ENCODE results near the gene RWDD3.

The RWDD3 gene, protein sequence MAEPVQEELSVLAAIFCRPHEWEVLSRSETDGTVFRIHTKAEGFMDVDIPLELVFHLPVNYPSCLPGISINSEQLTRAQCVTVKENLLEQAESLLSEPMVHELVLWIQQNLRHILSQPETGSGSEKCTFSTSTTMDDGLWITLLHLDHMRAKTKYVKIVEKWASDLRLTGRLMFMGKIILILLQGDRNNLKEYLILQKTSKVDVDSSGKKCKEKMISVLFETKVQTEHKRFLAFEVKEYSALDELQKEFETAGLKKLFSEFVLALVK

GRCh38 chr1:95233737-95234500 is at the start of gene RWDD3:
Gene RWDD3 (plus strand): TSS chr1:95234210. CDS start chr1:95234231, 21 bp downstream.
- DNase-seq: peak; percentile 69 to 82

- DNase-seq: no peak
Measured at GRCh38 chr1:95186149-95186548, 47.9 kb upstream of the RWDD3 start.

DNA sequence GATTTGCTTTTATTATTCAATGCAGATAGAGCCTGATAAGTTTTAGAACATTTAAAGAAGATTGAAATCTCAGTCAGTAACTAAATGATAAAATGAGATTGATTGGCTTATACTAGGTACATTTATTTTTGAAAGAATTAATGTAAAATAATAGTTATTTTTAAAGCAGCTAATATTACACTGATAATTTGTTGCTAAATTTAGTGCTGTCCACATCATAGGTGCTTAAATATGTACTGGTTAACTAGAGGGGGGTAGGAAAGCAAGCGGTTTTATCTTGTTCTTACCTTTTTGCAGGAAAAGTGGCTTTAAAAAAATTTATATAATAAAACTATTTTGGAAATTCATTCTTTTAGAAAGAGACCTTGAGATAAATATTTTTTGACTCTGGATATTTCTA is 40.4 kb upstream of the RWDD3 start:
- DNase-seq: no peak

GRCh38 chr1:95195046-95195445 is 39.0 kb upstream of the RWDD3 start:
- DNase-seq: no peak

DNA sequence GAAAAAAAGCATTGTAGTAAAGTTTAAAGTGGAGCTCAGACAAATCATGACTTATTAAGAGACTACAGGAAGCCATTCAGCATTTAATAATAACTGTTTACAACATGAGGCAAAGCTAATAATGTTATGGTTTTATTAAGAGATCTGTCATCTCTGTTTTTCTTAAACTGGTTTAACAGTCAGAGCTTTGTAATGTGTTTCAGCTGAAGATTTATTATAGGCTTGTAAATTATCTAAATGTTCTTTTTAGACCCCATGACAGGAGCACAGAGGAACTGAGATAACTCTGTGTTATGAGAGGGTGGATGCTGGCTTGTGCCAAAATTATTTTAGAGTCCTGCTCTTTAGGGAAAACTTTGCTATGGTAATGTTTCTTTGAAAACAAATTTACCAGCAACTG is 38.0 kb upstream of the RWDD3 start:
- DNase-seq: no peak

DNA sequence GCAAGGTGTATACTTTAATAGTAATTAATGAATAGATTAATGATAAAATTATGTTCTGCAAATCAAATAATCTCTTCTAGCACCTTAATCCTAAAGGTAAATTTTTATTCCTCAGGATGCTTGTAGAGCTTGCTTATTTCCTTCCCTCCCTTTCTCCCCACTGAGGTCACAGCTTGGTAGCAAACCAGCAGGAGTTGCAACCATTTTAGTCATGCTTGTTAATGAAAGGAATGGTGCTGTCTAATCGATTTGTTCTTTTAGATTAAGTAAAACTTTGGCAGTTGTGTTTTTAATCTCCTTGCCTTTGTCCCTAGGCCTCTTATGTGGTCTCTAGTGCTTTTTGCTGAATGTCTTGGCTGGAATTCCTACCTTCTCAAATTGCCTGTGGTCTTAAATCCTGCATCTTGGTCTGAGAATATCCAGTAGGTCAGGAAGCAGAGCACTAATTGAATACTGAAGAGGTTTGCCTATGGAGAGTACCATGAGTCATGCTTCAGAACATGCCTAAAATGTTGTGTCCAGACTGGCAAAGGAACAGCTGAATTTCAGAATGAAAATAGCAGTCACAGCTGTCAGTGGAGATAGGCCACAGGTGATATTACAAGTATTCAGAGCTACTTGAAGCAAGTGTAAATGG is 36.3 kb upstream of the RWDD3 start:
- no peak for DNase-seq

GRCh38 chr1:95201905-95202304 is 32.1 kb upstream of the RWDD3 start:
- no peak for DNase-seq

DNA sequence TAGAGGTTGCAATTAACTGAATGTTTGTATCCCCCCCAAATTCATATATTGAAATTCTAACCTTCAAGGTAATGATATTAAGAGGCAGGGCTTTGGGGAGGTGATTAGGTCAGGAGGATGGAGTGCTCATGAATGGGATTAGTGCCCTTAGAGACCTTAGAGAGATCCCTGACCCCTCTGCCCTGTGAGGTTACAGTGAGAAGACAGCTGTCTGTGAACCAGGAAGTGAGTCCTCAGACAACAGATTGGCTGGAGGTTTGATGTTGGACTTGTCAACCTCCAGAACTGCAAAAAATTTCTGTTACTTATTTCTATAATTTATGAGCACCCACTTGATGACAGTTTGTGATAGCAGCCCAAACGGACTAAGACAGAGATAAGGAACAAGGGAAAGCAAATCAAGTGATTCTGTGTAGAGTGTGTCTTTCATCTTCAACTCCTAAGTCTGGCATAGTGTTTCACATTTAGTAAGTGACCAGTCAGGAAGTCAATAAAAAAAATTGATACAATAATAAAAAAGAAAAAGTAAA is 30.0 kb upstream of the RWDD3 start:
- no peak for DNase-seq

GRCh38 chr1:95206514-95206913 is 27.5 kb upstream of the RWDD3 start:
- no peak for DNase-seq

- no peak for DNase-seq
Measured at GRCh38 chr1:95207223-95207935, 26.6 kb upstream of the RWDD3 start.

DNA sequence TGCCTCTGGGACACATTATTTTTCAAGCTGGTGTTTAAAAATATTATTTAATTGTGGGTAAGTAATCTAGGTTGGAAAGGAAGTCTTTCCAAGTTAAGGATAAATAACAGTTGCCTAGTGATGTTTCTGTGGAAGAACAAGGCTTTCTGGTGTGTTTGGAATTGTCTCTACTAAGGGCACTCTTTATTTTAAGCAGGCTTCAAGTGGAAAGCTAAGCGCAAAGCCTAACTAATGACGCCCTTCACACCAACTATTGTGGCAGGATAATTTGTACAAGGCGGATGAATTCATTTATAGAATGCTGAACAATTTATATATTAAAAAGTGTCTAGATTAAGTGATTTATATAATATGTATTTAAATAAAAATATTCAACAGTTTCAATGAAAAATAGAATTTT is 25.1 kb upstream of the RWDD3 start:
- DNase-seq: no peak

DNA sequence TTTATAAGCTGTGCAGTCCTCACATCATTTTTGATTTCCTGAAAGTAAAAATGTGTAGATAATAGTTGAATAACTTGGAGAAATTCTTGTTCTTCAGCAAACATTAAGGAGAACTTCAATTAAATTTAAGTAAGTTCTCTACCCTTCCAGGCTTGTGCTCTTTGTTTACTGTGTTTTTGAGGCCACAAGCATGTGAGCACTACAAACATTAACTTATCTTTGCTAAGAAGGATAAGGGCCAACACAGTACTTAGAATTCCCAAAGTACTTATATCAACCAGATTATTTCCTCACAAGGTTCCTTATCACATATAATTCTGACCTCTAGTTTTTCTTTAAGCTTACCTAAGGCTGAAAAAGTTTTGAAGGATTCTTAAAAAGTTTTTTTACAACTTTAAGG is 24.7 kb upstream of the RWDD3 start:
- DNase-seq: no peak

GRCh38 chr1:95216292-95216990 is 17.6 kb upstream of the RWDD3 start:
- DNase-seq: no peak

DNA sequence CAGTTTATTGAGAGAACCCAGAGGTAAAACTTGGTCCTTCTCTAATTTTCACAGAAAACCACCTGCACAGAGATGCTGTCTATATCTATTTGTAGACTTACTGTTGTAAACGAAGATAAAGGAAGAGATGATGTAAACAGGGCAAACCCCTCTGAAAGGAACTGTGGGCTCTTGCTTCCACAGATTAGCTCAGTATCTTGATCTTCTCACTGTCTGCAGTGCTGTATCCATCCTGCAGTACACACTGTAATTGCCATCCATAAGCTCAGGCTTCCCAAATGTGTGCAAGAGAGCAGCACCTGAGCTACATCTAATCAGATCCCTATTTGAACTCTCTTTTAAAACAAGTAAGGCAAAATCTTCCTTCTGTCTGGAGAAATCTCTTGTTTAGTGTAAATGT is 16.6 kb upstream of the RWDD3 start:
- DNase-seq: no peak

- no peak for DNase-seq
Measured at GRCh38 chr1:95219407-95219806, 14.6 kb upstream of the RWDD3 start.

GRCh38 chr1:95221306-95221705 is 12.7 kb upstream of the RWDD3 start:
- DNase-seq: no peak

- DNase-seq: no peak
Measured at GRCh38 chr1:95222629-95223028, 11.4 kb upstream of the RWDD3 start.

DNA sequence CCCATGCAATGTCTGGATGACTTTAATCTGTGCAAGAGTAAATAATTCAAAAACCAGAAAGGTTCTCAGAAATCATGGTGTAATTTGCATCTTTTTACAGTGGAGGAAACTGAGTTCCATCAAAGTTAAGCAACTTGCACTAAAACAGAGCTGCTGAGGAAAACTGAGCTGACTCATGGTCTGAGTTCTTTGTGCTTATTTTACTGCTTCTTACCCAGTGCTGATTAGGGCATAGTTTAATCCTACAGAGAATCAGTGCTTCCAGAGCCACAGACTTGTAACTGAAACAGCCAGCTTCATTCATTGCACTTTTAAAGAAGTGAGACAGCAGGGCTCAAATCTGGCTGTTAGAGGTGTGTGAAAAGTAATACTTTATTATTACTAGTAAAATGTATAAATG is 10.9 kb upstream of the RWDD3 start:
- no peak for DNase-seq

- DNase-seq: no peak
Measured at GRCh38 chr1:95226781-95227660, 7.0 kb upstream of the RWDD3 start.

DNA sequence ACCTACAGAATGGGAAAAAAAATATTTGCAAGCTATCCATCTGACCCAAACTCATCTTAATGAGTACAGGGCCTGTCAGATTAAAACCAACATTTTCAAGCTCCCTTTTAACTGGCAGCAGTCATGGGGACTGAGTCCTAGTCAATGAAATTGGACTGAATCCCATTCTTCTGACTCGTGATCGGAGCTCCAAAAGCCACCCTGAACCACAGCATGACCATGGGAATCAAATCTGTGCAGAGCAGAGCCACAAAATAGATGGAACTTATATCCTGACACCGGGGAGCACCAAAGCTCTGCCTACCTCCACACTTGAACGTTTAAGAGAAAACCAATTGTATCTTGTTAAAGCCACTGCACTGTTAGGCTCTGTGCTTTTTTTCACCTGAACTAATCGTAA is 5.0 kb upstream of the RWDD3 start:
- no peak for DNase-seq

DNA sequence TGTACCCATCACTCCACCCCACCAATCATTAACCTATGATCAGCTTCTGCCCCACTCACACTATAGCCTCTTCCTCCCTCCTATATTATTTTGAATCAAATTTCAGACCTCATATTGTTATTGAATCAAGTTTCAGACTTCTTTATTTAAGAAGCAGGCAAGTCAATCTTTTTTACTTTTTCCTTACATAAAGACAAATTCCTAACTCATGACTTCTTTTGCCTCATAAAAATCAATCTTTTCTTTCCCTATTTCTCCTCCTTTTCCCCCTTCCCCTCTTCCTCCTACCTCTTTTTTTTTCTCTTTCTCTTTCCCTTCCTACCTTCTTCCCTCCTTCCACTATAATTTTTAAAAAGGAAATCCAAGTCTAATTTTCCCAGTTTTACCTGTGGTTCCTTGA is 4.3 kb upstream of the RWDD3 start:
- DNase-seq: no peak

DNA sequence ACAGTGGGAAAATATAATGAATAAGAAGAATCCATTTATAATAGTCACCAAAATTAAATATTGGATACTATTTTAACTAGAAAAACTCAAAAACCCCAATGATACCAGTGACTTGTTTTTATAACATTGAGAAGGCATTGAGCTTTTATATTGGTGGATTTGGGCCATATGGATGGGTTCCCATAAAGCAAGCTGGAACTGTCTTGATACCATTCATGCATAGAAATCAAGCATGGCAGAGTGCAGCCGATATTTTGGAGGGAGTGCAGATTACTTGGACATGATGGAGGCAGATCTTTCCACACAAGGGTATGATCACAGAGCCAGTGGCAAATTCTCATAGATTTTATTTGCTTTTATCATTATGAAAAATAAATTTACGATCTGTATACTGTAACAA is 3.8 kb upstream of the RWDD3 start:
- DNase-seq: no peak

Data from AML-193 (cell line).